HG03280 (cell line): ENCODE data around the gene PLCH1.
A peak's percentile ranks its signal among the peaks of the same experiment; 100 is the strongest.

Source experiments
- ATAC-seq: cut with Tn5 transposase; IDR thresholded peaks from one replicate; pipeline ENCODE4 v1.9.1; 2021; ENCODE audit warnings: mild to moderate bottlenecking, moderate library complexity; ENCODE audit not compliant: unreplicated experiment

Gene PLCH1

GRCh38 chr3:155554777-155555451 lies 190.0 kb downstream of the PLCH1 start:
- peak; percentile 48 for ATAC-seq

- no peak for ATAC-seq
Measured at GRCh38 chr3:155553780-155554179, 191.1 kb downstream of the PLCH1 start.

- no peak for ATAC-seq
Measured at GRCh38 chr3:155553326-155553725, 191.5 kb downstream of the PLCH1 start.

- ATAC-seq = no peak
Measured at GRCh38 chr3:155550391-155550790, 194.5 kb downstream of the PLCH1 start.

GRCh38 chr3:155549087-155549486 lies 195.8 kb downstream of the PLCH1 start:
- ATAC-seq = peak; percentile 65

- ATAC-seq = no peak
Measured at GRCh38 chr3:155548195-155548594, 196.7 kb downstream of the PLCH1 start.

GRCh38 chr3:155535098-155535497 lies 209.8 kb downstream of the PLCH1 start:
- ATAC-seq = no peak

- no peak for ATAC-seq
Measured at GRCh38 chr3:155528579-155528978, 216.3 kb downstream of the PLCH1 start.

GRCh38 chr3:155525324-155525833 lies 219.5 kb downstream of the PLCH1 start:
- no peak for ATAC-seq

GRCh38 chr3:155520463-155520862 lies 224.4 kb downstream of the PLCH1 start:
- ATAC-seq = no peak

GRCh38 chr3:155519078-155519477 lies 225.8 kb downstream of the PLCH1 start:
- peak; percentile 54 for ATAC-seq

- ATAC-seq = no peak
Measured at GRCh38 chr3:155517903-155518302, 227.0 kb downstream of the PLCH1 start.

GRCh38 chr3:155516439-155516838 lies 228.4 kb downstream of the PLCH1 start:
- ATAC-seq = no peak

GRCh38 chr3:155512867-155513261 lies 232.0 kb downstream of the PLCH1 start:
- ATAC-seq = no peak

GRCh38 chr3:155512175-155512866 lies 232.6 kb downstream of the PLCH1 start:
- ATAC-seq = no peak

GRCh38 chr3:155504682-155505081 lies 240.2 kb downstream of the PLCH1 start:
- ATAC-seq = no peak

GRCh38 chr3:155502630-155503029 lies 242.2 kb downstream of the PLCH1 start:
- ATAC-seq = no peak

GRCh38 chr3:155500194-155500818 lies 244.6 kb downstream of the PLCH1 start:
- ATAC-seq = no peak

GRCh38 chr3:155497930-155498647 lies 246.8 kb downstream of the PLCH1 start:
- no peak for ATAC-seq

GRCh38 chr3:155496206-155496605 lies 248.7 kb downstream of the PLCH1 start:
- no peak for ATAC-seq

- ATAC-seq = peak; percentile 69
Measured at GRCh38 chr3:155495387-155495786, 249.5 kb downstream of the PLCH1 start.
